ENCODE results near the gene FAM20B. TPM values are rescaled to one million over a fixed set of nuclear protein-coding genes. Genes with fewer than 3 reads are reported as not detected.
A peak's percentile ranks its signal among the peaks of the same experiment; 100 is the strongest.

FAM20B gene
- total and polyA plus RNA-seq, 9 donors: 19.0 to 62.0 (median 49.1) TPM

- no peak for DNase-seq
- no peak for TF ChIP-seq POLR2A (IDR thresholded peaks at IDR 0.05)
- TF ChIP-seq, protein P1, sequence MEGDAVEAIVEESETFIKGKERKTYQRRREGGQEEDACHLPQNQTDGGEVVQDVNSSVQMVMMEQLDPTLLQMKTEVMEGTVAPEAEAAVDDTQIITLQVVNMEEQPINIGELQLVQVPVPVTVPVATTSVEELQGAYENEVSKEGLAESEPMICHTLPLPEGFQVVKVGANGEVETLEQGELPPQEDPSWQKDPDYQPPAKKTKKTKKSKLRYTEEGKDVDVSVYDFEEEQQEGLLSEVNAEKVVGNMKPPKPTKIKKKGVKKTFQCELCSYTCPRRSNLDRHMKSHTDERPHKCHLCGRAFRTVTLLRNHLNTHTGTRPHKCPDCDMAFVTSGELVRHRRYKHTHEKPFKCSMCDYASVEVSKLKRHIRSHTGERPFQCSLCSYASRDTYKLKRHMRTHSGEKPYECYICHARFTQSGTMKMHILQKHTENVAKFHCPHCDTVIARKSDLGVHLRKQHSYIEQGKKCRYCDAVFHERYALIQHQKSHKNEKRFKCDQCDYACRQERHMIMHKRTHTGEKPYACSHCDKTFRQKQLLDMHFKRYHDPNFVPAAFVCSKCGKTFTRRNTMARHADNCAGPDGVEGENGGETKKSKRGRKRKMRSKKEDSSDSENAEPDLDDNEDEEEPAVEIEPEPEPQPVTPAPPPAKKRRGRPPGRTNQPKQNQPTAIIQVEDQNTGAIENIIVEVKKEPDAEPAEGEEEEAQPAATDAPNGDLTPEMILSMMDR (IDR thresholded peaks at IDR 0.05): no peak
- TF ChIP-seq EP300 (IDR thresholded peaks at IDR 0.05): no peak
- H3K27ac ChIP-seq: no peak overlapping the region
- H3K36me3 ChIP-seq: no peaks in the 10 kb centered on the region
- WGBS, 3 donors: 86 to 91% (median 89%) methylated on average over 2 of the region's 2 CpGs
- no peaks in the 10 kb centered on the region for H3K27me3 ChIP-seq
- H3K4me1 ChIP-seq (ENCODE audit: insufficient read depth): peaks cover 12% of the 10 kb centered on the region
- intact Hi-C loops (cut with DNase I): no loop called here
- no peaks in the 10 kb centered on the region for H3K9me3 ChIP-seq
- H3K4me3 ChIP-seq: no peak overlapping the region
These were observed 10.3 kb upstream of the FAM20B start for GRCh38 chr1:179015396-179015795.

GRCh38 chr1:179016706-179017382 lies 8.8 kb upstream of the FAM20B start:
- Histone ChIP-seq H3K27me3 (no peaks in the 10 kb centered on the region), H3K4me3 (no peak overlapping the region), H3K27ac (no peak overlapping the region), H3K9me3 (no peaks in the 10 kb centered on the region), H3K4me1 (ENCODE audit: insufficient read depth) (peaks cover 12% of the 10 kb centered on the region), H3K36me3 (no peaks in the 10 kb centered on the region)
- intact Hi-C loops (cut with DNase I): no loop called here
- peak; percentile 46 to 76 (median 60) for DNase-seq
- WGBS, 3 donors: 48 to 53% (median 49%) methylated on average over 5 of the region's 5 CpGs
- TF ChIP-seq EP300 (IDR thresholded peaks at IDR 0.05) (no peak), POLR2A (IDR thresholded peaks at IDR 0.05) (no peak)
- TF ChIP-seq, protein P1 (IDR thresholded peaks at IDR 0.05): no peak

GRCh38 chr1:179017383-179018326 lies 8.0 kb upstream of the FAM20B start:
- WGBS, 3 donors: 29 to 38% (median 34%) methylated on average over 3 of the region's 3 CpGs
- no peaks in the 10 kb centered on the region for H3K36me3 ChIP-seq
- H3K4me1 ChIP-seq (ENCODE audit: insufficient read depth): peaks cover 14% of the 10 kb centered on the region
- no peak overlapping the region for H3K4me3 ChIP-seq
- peak in 2 of 5 donors; percentile 31 to 37 for DNase-seq
- intact Hi-C loops (cut with DNase I): no loop called here
- no peak for TF ChIP-seq EP300 (IDR thresholded peaks at IDR 0.05)
- TF ChIP-seq, protein P1 (IDR thresholded peaks at IDR 0.05): no peak
- no peak for TF ChIP-seq POLR2A (IDR thresholded peaks at IDR 0.05)
- no peak overlapping the region for H3K27ac ChIP-seq
- no peaks in the 10 kb centered on the region for H3K9me3 ChIP-seq
- H3K27me3 ChIP-seq: no peaks in the 10 kb centered on the region

DNA sequence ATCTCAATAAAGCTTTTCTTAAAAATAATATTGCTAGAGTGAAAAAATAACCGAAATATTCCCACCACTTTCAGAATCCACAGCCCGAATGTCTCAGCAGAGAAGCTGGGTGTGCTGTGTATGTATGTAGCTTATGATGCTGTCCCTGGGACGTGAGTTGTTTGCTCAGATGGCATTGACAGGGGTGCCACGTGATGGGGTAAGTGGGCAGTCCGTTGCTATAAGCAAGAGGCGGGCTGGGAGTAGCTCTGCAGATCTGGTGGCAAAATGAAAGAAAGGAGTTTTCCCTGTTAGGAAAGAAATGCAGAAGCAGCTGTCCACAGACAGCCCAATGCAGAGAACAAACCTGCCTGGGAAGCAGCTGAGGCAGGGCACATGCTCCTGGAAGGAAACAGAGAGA lies 3.8 kb upstream of the FAM20B start:
- no peaks in the 10 kb centered on the region for H3K27me3 ChIP-seq
- TF ChIP-seq EP300 (IDR thresholded peaks at IDR 0.05): no peak
- no peak for TF ChIP-seq POLR2A (IDR thresholded peaks at IDR 0.05)
- TF ChIP-seq, protein P1 (IDR thresholded peaks at IDR 0.05): no peak
- H3K27ac ChIP-seq: no peak overlapping the region
- no peaks in the 10 kb centered on the region for H3K9me3 ChIP-seq
- 25 to 41% (median 26%) methylated on average over 6 of the region's 6 CpGs for WGBS, 3 donors
- intact Hi-C loops (cut with DNase I): no loop called here
- no peak overlapping the region for H3K4me3 ChIP-seq
- no peak for DNase-seq
- H3K36me3 ChIP-seq: no peaks in the 10 kb centered on the region
- peaks cover 13% of the 10 kb centered on the region for H3K4me1 ChIP-seq (ENCODE audit: insufficient read depth)
